NCI-H345 (cell line): ENCODE measurements around the gene CCL24.
A peak's percentile ranks its signal among the peaks of the same experiment; 100 is the strongest.
"Not testable (repeated sequence)": the region's sequence is repeated elsewhere in the genome, so short reads cannot be mapped to it uniquely, and the experiment has no call there.

ENCODE experiments used
- DNase-seq: peaks from one replicate; lab custom pipeline; 2025; lab: John Stamatoyannopoulos, UW

The CCL24 gene

GRCh38 chr7:75780647-75781273 is 32.8 kb downstream of the CCL24 start:
- not testable (repeated sequence) for DNase-seq

- not testable (repeated sequence) for DNase-seq
Measured at GRCh38 chr7:75779516-75779915, 34.1 kb downstream of the CCL24 start.

- DNase-seq: not testable (repeated sequence)
Measured at GRCh38 chr7:75779035-75779434, 34.6 kb downstream of the CCL24 start.

- no peak for DNase-seq
Measured at GRCh38 chr7:75776295-75776971, 37.2 kb downstream of the CCL24 start.

GRCh38 chr7:75773958-75774357 is 39.6 kb downstream of the CCL24 start:
- not testable (repeated sequence) for DNase-seq

GRCh38 chr7:75772081-75773077 is 41.2 kb downstream of the CCL24 start, which contains the start of gene CCL26:
CCL26 (minus strand) TSS chr7:75772211; CDS start chr7:75772176, 35 bp downstream.
- DNase-seq: no peak

- no peak for DNase-seq
Measured at GRCh38 chr7:75771224-75771623, 42.4 kb downstream of the CCL24 start.

GRCh38 chr7:75762350-75762917 is 51.2 kb downstream of the CCL24 start:
- DNase-seq: peak; percentile 53

GRCh38 chr7:75761801-75762200 is 51.8 kb downstream of the CCL24 start:
- DNase-seq: not testable (repeated sequence)
